ENCODE data around the gene CXCL1.

GRCh38 chr4:73831569-73831968 lies 37.6 kb upstream of the CXCL1 start:
- TF ChIP-seq CTCF (IDR thresholded peaks at IDR 0.05) (no peak), MAX (CRISPR knock-in tag; IDR thresholded peaks at IDR 0.05) (no peak), FOXJ3 (CRISPR knock-in tag; IDR thresholded peaks at IDR 0.05; ENCODE audit: borderline replicate concordance) (no peak), ATF3 (CRISPR knock-in tag; conservative IDR thresholded peaks at IDR 0.05) (no peak), CREB1 (CRISPR knock-in tag; IDR thresholded peaks at IDR 0.05) (no peak), USF2 (CRISPR knock-in tag; IDR thresholded peaks at IDR 0.05) (no peak)

All from WTC11 (cell line).